ENCODE results near the gene TBRG1.
A peak's percentile ranks its signal among the peaks of the same experiment; 100 is the strongest.

The TBRG1 gene

GRCh38 chr11:124662106-124662505 lies 39.4 kb downstream of the TBRG1 start:
- no peak for DNase-seq (ENCODE audit: low read depth)

- DNase-seq (ENCODE audit: low read depth) = no peak
Measured at GRCh38 chr11:124663861-124664260, 41.2 kb downstream of the TBRG1 start.

GRCh38 chr11:124667601-124668000 lies 44.9 kb downstream of the TBRG1 start:
- DNase-seq (ENCODE audit: low read depth) = no peak

- DNase-seq (ENCODE audit: low read depth) = no peak
Measured at GRCh38 chr11:124669193-124669592, 46.5 kb downstream of the TBRG1 start.

- no peak for DNase-seq (ENCODE audit: low read depth)
Measured at GRCh38 chr11:124670732-124671131, 48.1 kb downstream of the TBRG1 start.

GRCh38 chr11:124672536-124673215 lies 50.0 kb downstream of the TBRG1 start:
- no peak for DNase-seq (ENCODE audit: low read depth)

GRCh38 chr11:124673333-124674167 lies 50.9 kb downstream of the TBRG1 start, which contains the start of the genes SIAE and SPA17:
Gene SIAE, minus strand, starts transcription at chr11:124673739. Its CDS starts 31 bp downstream, at chr11:124673708.
Gene SPA17, plus strand, starts transcription at chr11:124673904. Its CDS starts 1,361 bp downstream, at chr11:124675265.
- peak; percentile 93 for DNase-seq (ENCODE audit: low read depth)

- DNase-seq (ENCODE audit: low read depth) = no peak
Measured at GRCh38 chr11:124674168-124674517, 51.5 kb downstream of the TBRG1 start.

- DNase-seq (ENCODE audit: low read depth) = no peak
Measured at GRCh38 chr11:124674571-124674970, 51.9 kb downstream of the TBRG1 start.

GRCh38 chr11:124676386-124676785 lies 53.7 kb downstream of the TBRG1 start:
- DNase-seq (ENCODE audit: low read depth) = peak; percentile 49

- DNase-seq (ENCODE audit: low read depth) = no peak
Measured at GRCh38 chr11:124678416-124678815, 55.8 kb downstream of the TBRG1 start.

GRCh38 chr11:124681421-124681820 lies 58.8 kb downstream of the TBRG1 start:
- no peak for DNase-seq (ENCODE audit: low read depth)

GRCh38 chr11:124682443-124682842 lies 59.8 kb downstream of the TBRG1 start:
- no peak for DNase-seq (ENCODE audit: low read depth)

Measured in stromal cell of bone marrow (primary cell).